K562 (cell line): Measurements from ENCODE around the gene R3HDM1. TPM values are rescaled to one million over a fixed set of nuclear protein-coding genes. Genes with fewer than 3 reads are reported as not detected.

Source experiments
- ATAC-seq: fragments of 200-7000 bp; cut with Tn5 transposase; 3 replicates; pipeline ENCODE4 v1.9.1; 2020; ENCODE audit warnings: moderate library complexity
- BruUV-seq: library from RNA; stranded (reverse); fragments of 400-500 nt; replicated peaks from 2 replicates; lab custom pipeline; 2021; lab: Mats Ljungman, UMichigan
- CTCF ChIA-PET: fragments of 300-600 bp; formaldehyde crosslinking; extraction: SDS; loops from one replicate; lab custom pipeline; 2021; ENCODE audit warnings: low intra/inter-chr PET ratio; lab: Yijun Ruan, JAX
- POLR2A ChIA-PET: fragments of 300-600, 350-650 bp; sonication (Branson Sonifier 250); formaldehyde crosslinking; extraction: SDS; loops from one replicate; lab custom pipeline; 2021; ENCODE audit warnings: antibody characterized with exemption, inconsistent platforms; lab: Yijun Ruan, JAX
- DNase-seq, 4 experiments: peaks; one replicate each; pipeline versions ENCODE4 v3.0.0 to v3.0.0-alpha.2; 2011 to 2018; ENCODE audit warnings: low spot score in 3 of 4, mixed read lengths in 3 of 4; ENCODE audit errors: extremely low read depth in 1 of 4
- FAIRE-seq: peaks from 2 replicates; lab custom pipeline; 2011; peaks lifted over from hg19 to GRCh38; lab: Jason Lieb, UNC
- H2AFZ ChIP-seq: 2 replicates; pipeline ENCODE4 v1.6.0; 2011; ENCODE audit warnings: low read depth, low read length, control low read depth, inconsistent platforms
- H3K27ac ChIP-seq: fragments of 200-600 bp; 3 replicates; pipeline ENCODE4 v1.8.0; 2011; ENCODE audit warnings: low read depth, mild to moderate bottlenecking, control low read depth, inconsistent platforms, low read length, moderate library complexity, mixed read lengths; ENCODE audit errors: extremely low read depth
- H3K27me3 ChIP-seq, 2 experiments: fragments of 300-600 bp in 1 of 2; 2 replicates in 1 of 2; 3 replicates in 1 of 2; pipeline versions ENCODE4 v1.6.0 to v1.8.0; 2011; ENCODE audit warnings: inconsistent platforms in 2 of 2, low read length in 2 of 2, mild to moderate bottlenecking in 1 of 2, mixed read lengths in 1 of 2, moderate library complexity in 1 of 2; ENCODE audit not compliant: control insufficient read depth in 2 of 2, insufficient read depth in 2 of 2
- H3K36me3 ChIP-seq: fragments of 300-600 bp; 3 replicates; pipeline ENCODE4 v1.8.0; 2011; ENCODE audit warnings: mild to moderate bottlenecking, low read length, inconsistent platforms; ENCODE audit not compliant: control insufficient read depth, insufficient read depth
- H3K4me1 ChIP-seq, 2 experiments: fragments of 200-600 bp in 1 of 2; replicated peaks in 1 of 2; 2 replicates in 1 of 2; 3 replicates in 1 of 2; pipeline versions ENCODE4 v1.5.1 to v1.8.0; 2011; ENCODE audit warnings: inconsistent platforms in 2 of 2, low read length in 2 of 2, mild to moderate bottlenecking in 1 of 2, mixed read lengths in 1 of 2, moderate library complexity in 1 of 2; ENCODE audit not compliant: control insufficient read depth in 2 of 2, insufficient read depth in 2 of 2
- H3K4me2 ChIP-seq: 2 replicates; pipeline ENCODE4 v1.6.1; 2011; ENCODE audit warnings: low read length, control low read depth, inconsistent platforms, mixed read lengths; ENCODE audit not compliant: insufficient read depth
- H3K4me3 ChIP-seq: fragments of 200-600 bp; sonication (generic), shearing (Covaris generic); 2 replicates; pipeline ENCODE4 v1.5.1; 2016; ENCODE audit warnings: control low read depth, inconsistent platforms
- H3K79me2 ChIP-seq: fragments of 200-600 bp; 3 replicates; pipeline ENCODE4 v1.8.0; 2011; ENCODE audit warnings: low read length, inconsistent platforms; ENCODE audit not compliant: control insufficient read depth, insufficient read depth
- H3K9ac ChIP-seq, 2 experiments: 2 replicates each; pipeline versions ENCODE4 v1.6.0 to v1.6.1; 2011; ENCODE audit warnings: low read depth in 2 of 2, low read length in 2 of 2, control low read depth in 1 of 2, inconsistent platforms in 1 of 2, mild to moderate bottlenecking in 1 of 2, mixed read lengths in 1 of 2; ENCODE audit not compliant: insufficient read depth in 1 of 2
- H3K9me1 ChIP-seq: one replicate; pipeline ENCODE4 v1.6.0; 2011; ENCODE audit warnings: inconsistent platforms, mild to moderate bottlenecking, low read length, moderate library complexity; ENCODE audit not compliant: control insufficient read depth, insufficient read depth
- H3K9me3 ChIP-seq: replicated peaks from 2 replicates; pipeline ENCODE4 v1.5.1; 2011; ENCODE audit warnings: low read depth, low read length, inconsistent platforms; ENCODE audit not compliant: control insufficient read depth, insufficient read depth
- H4K20me1 ChIP-seq: replicated peaks from 2 replicates; pipeline ENCODE4 v1.6.1; 2011; ENCODE audit warnings: low read length, inconsistent platforms, mixed read lengths; ENCODE audit not compliant: control insufficient read depth, insufficient read depth
- ATF7 ChIP-seq: fragments of 450-650 bp; IDR thresholded peaks from 2 replicates; pipeline ENCODE4 v1.7.1; 2014; ENCODE audit warnings: mild to moderate bottlenecking, moderate library complexity
- BRD4 ChIP-seq: fragments of 200-600 bp; sonication (generic); IDR thresholded peaks from 2 replicates; pipeline ENCODE4 v1.6.1; 2017; ENCODE audit warnings: inconsistent platforms
- EGR1 ChIP-seq: fragments of 450-650 bp; conservative IDR thresholded peaks from 2 replicates; pipeline ENCODE4 v1.6.1; 2017; ENCODE audit warnings: mild to moderate bottlenecking
- IFI16 ChIP-seq: fragments of 250-450 bp; sonication (Bioruptor Pico); IDR thresholded peaks from 2 replicates; pipeline ENCODE4 v2.1.2; 2022; ENCODE audit warnings: mild to moderate bottlenecking, inconsistent platforms
- MCM7 ChIP-seq, 2 experiments: fragments of 450-650 bp; IDR thresholded peaks; 2 replicates each; pipeline ENCODE4 v1.6.1; 2016 to 2018
- SFPQ ChIP-seq: fragments of 200-400 bp; formaldehyde crosslinking; IDR thresholded peaks from 2 replicates; pipeline ENCODE4 v1.6.1; 2017; ENCODE audit warnings: mild to moderate bottlenecking, low read depth, low read length, moderate library complexity
- TRIM24 ChIP-seq, 2 experiments: fragments of 450-650 bp; IDR thresholded peaks; 2 replicates each; pipeline ENCODE4 v1.6.1; 2016
- ZBTB9 ChIP-seq: fragments of 450-650 bp; formaldehyde crosslinking; IDR thresholded peaks from 2 replicates; pipeline ENCODE4 v1.4.0; 2020; ENCODE audit warnings: mild to moderate bottlenecking, moderate library complexity
- ZNF224 ChIP-seq: sonication (generic); formaldehyde crosslinking; IDR thresholded peaks from 2 replicates; pipeline ENCODE4 v1.8.0; 2022; ENCODE audit warnings: mild to moderate bottlenecking, missing genetic modification reagents
- ZNF449 ChIP-seq: fragments of 250-450 bp; sonication (Bioruptor Pico); IDR thresholded peaks from 2 replicates; pipeline ENCODE4 v1.8.0; 2022; ENCODE audit warnings: moderate library complexity, mild to moderate bottlenecking, inconsistent platforms
- WGBS: fragments of 100-300 bp; shearing (Covaris generic); methylation state at CpG from one replicate; pipeline ENCODE4 v1.1.6; 2016; ENCODE audit warnings: low coverage, mixed read lengths; ENCODE audit not compliant: insufficient coverage; ENCODE audit errors: missing lambda C conversion rate; 5-methylcytosine and 5-hydroxymethylcytosine counted together
- in situ Hi-C: fragments of 300-500 bp; cut with MboI; formaldehyde crosslinking; loops from 4 replicates; pipeline ENCODE4 v1.15.0; 2018; ENCODE audit warnings: inconsistent platforms, mixed read lengths
- intact Hi-C: fragments of 100-400 bp; cut with micrococcal nuclease; formaldehyde crosslinking; loops from 2 replicates; pipeline ENCODE4 v1.14.2; 2022
- polyA plus RNA-seq, 8 experiments: library from polyadenylated mRNA; depleted of rRNA in 4 of 8; stranded (reverse) in 5 of 8; unstranded in 3 of 8; fragments of >200 nt; fragmentation: Nextera tagmentation in 2 of 8; fragmentation: Illumina TruSeq in 1 of 8; extraction: Ambion mirVana in 2 of 8; extraction: Trizol in 1 of 8; gene quantifications; 2 replicates each; pipeline versions ENCODE4 v1.2.1 to v1.2.3, GENCODE V29; 2011 to 2014; ENCODE audit warnings: inconsistent platforms in 1 of 8, missing spikeins in 1 of 8
- total RNA-seq, 7 experiments: library from RNA; depleted of rRNA in 6 of 7; stranded (reverse); fragments of >200 nt in 6 of 7; fragmentation: Illumina TruSeq in 2 of 7; extraction: Trizol in 2 of 7; gene quantifications; 2 replicates each; pipeline versions ENCODE4 v1.2.1 to v1.2.3, GENCODE V29; 2011 to 2021; ENCODE audit warnings: low replicate concordance in 1 of 7

R3HDM1 gene
- total and polyA plus RNA-seq, 9 of the 15 experiments (the other 6 are each of a cell fraction or from before 2014, with no cell fraction given): 12.4 to 89.4 (median 31.0) TPM

GRCh38 chr2:135637456-135638087, 106.3 kb downstream of the R3HDM1 start (continued):
- TF ChIP-seq TRIM24 (IDR thresholded peaks at IDR 0.05) (no peak), ZBTB9 (CRISPR knock-in tag) (no peak), ATF7 (no peak), ZNF224 (CRISPR knock-in tag) (no peak), IFI16 (CRISPR knock-in tag) (no peak), BRD4 (no peak), EGR1 (no peak), MCM7 (IDR thresholded peaks at IDR 0.05) (no peak)

GRCh38 chr2:135638825-135639224, 107.5 kb downstream of the R3HDM1 start:
- TF ChIP-seq SFPQ (no peak), ZNF449 (CRISPR knock-in tag) (no peak)
- no TSS peak for BruUV-seq
- WGBS: 70% methylated on average over 3 of the region's 3 CpGs
- Histone ChIP-seq H4K20me1 (no peaks in the 10 kb centered on the region), H3K36me3 (peaks cover 60% of the 10 kb centered on the region), H3K9ac (no peak overlapping the region), H3K27ac (no peak overlapping the region), H3K4me1 (no peaks in the 10 kb centered on the region), H3K27me3 (no peaks in the 10 kb centered on the region), H3K9me3 (no peaks in the 10 kb centered on the region), H3K4me3 (no peak overlapping the region), H3K4me2 (no peak overlapping the region), H3K79me2 (no peaks in the 10 kb centered on the region), H3K9me1 (no peaks in the 10 kb centered on the region), H2AFZ (no peak overlapping the region)
- ATAC-seq (no peak), FAIRE-seq (no peak), DNase-seq (no peak)
- intact Hi-C loops: no loop called here
- CTCF ChIA-PET: no interaction called here
- POLR2A ChIA-PET: interaction anchor here (1.4 kb wide), 1 partner anchor 13 kb away, joined by 4 read pairs; no protein-coding TSS in a partner anchor
- in situ Hi-C loops: no loop called here
